NCI-H1092 treated with DMSO at 0.1 percent for 48 hours (cell line): ENCODE measurements around the gene TOP2B.

Experiments
- DNase-seq: peaks from one replicate; lab custom pipeline; 2025; lab: John Stamatoyannopoulos, UW

The TOP2B gene

GRCh38 chr3:25558121-25558520 is 106.6 kb downstream of the TOP2B start:
- no peak for DNase-seq

- DNase-seq: no peak
Observed at GRCh38 chr3:25557694-25558093, 107.0 kb downstream of the TOP2B start.

GRCh38 chr3:25556447-25556846 is 108.3 kb downstream of the TOP2B start:
- DNase-seq: no peak

GRCh38 chr3:25555695-25556437 is 108.8 kb downstream of the TOP2B start:
- DNase-seq: no peak

- no peak for DNase-seq
Observed at GRCh38 chr3:25554376-25554775, 110.3 kb downstream of the TOP2B start.

- DNase-seq: no peak
Observed at GRCh38 chr3:25552251-25552650, 112.5 kb downstream of the TOP2B start.

GRCh38 chr3:25548836-25549235 is 115.9 kb downstream of the TOP2B start:
- no peak for DNase-seq

- no peak for DNase-seq
Observed at GRCh38 chr3:25547943-25548674, 116.6 kb downstream of the TOP2B start.
